Ovary (tissue), 9 donors: Measurements from ENCODE around the gene TMEM86B. TPM values are rescaled to one million over a fixed set of nuclear protein-coding genes. Genes with fewer than 3 reads are reported as not detected.

ENCODE experiments used
- DNase-seq, 5 donors: peaks; one replicate each; pipeline ENCODE4 v3.0.0-alpha.2; 2019 to 2020
- H3K27ac ChIP-seq, 2 donors: fragments of 200-600 bp; one replicate each; pipeline versions ENCODE4 v1.5.1 to v1.8.0; 2019 to 2022
- H3K27me3 ChIP-seq: fragments of 200-600 bp; one replicate; pipeline ENCODE4 v1.8.0; 2022
- H3K36me3 ChIP-seq: fragments of 200-600 bp; sonication (generic); one replicate; pipeline ENCODE4 v1.5.1; 2019
- H3K4me1 ChIP-seq: one replicate; pipeline ENCODE4 v1.8.1; 2013; ENCODE audit warnings: mild to moderate bottlenecking, moderate library complexity; ENCODE audit not compliant: insufficient read depth
- H3K4me3 ChIP-seq: fragments of 200-600 bp; sonication (generic); one replicate; pipeline ENCODE4 v1.5.1; 2017
- H3K9me3 ChIP-seq, 2 donors: fragments of 200-600 bp in 1 of 2; sonication (generic) in 1 of 2; one replicate each; pipeline versions ENCODE4 v1.5.1 to v1.8.1; 2013 to 2019; ENCODE audit warnings: mild to moderate bottlenecking in 1 of 2, moderate library complexity in 1 of 2
- EP300 ChIP-seq: sonication (generic); formaldehyde crosslinking; IDR thresholded peaks from one replicate; pipeline ENCODE4 v1.6.1; 2017; ENCODE audit warnings: antibody characterized with exemption
- POLR2A ChIP-seq: fragments of 450-650 bp; IDR thresholded peaks from one replicate; pipeline ENCODE4 v1.6.1; 2017; ENCODE audit warnings: antibody characterized with exemption, mild to moderate bottlenecking, moderate library complexity
- WGBS, 3 donors: extraction: QIAGEN DNeasy Blood & Tissue Kit in 1 of 3; methylation state at CpG; one replicate each; pipeline versions ENCODE4 v1.1.5 to v1.1.7; 2013 to 2017; 5-methylcytosine and 5-hydroxymethylcytosine counted together
- intact Hi-C, 4 donors: fragments of 100-400 bp; cut with DNase I; formaldehyde crosslinking; loops; one replicate each; pipeline versions ENCODE4 v1.11.0 to v1.15.1; 2022 to 2023
- polyA plus RNA-seq, 2 donors: library from polyadenylated mRNA; stranded (reverse); fragments of 200-250 nt in 1 of 2; fragments of 350-450 nt in 1 of 2; fragmentation: Illumina TruSeq in 1 of 2; extraction: RNeasy Lipid Tissue Mini Kit (QIAGEN cat#74804) in 1 of 2; gene quantifications; one replicate each; pipeline ENCODE4 v1.2.3, GENCODE V29; 2013 to 2014
- total RNA-seq, 7 donors: library from RNA; depleted of rRNA in 2 of 7; stranded (reverse); fragments of >200 nt in 2 of 7; fragmentation: NEBNext Ultra II Directional in 3 of 7; extraction: Animal tissue kit (Norgen Biotek cat#: 25700) in 3 of 7; gene quantifications; one replicate each; pipeline versions ENCODE4 v1.1.0 to v1.2.4, GENCODE V29; 2016 to 2023
- TF ChIP-seq, protein P1 (sequence below), 3 donors: fragments of 450-650 bp in 2 of 3; fragments of 200-600 bp in 1 of 3; IDR thresholded peaks; one replicate each; pipeline versions ENCODE4 v1.5.1 to v1.8.0; 2016 to 2022; ENCODE audit warnings: antibody characterized with exemption in 3 of 3, mild to moderate bottlenecking in 1 of 3
- donor health status: DM: no; HTN: no; CAD: no; lungs with moderate emphysema.
- donor health status: DM: no; HTN: no; CAD: no.
- donor health status: Bipolar disorder and iron deficiency.
- donor health status: DM: yes; HTN: yes; CAD: no.
- donor health status: DM: no; HTN: no; CAD: no.
- donor health status: DM: yes; HTN: yes; CAD: no.

TMEM86B gene
- total and polyA plus RNA-seq, 9 donors: 2.6 to 4.9 (median 3.4) TPM; not detected in 1

DNA sequence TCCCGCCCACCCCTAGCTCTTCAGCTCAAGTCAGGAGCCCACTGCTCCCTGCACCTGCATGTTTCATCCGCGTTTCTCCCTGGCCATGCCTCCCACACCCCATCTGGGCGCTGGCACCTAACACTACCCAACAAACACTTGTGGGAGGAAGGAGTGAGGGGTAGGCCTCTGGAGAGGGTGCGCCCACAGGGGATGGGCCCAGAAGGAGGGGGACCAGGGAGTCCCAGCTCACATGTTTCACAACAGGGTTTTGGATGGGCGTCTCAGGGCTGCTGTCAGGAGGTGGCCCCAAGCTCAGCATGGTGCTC lies 12.1 kb upstream of the TMEM86B start:
- intact Hi-C loops: no loop called here
- Histone ChIP-seq H3K36me3 (no peaks in the 10 kb centered on the region), H3K27me3 (no peaks in the 10 kb centered on the region), H3K9me3 (no peaks in the 10 kb centered on the region), H3K27ac (no peak overlapping the region), H3K4me3 (no peak overlapping the region), H3K4me1 (no peaks in the 10 kb centered on the region)
- TF ChIP-seq, protein P1, sequence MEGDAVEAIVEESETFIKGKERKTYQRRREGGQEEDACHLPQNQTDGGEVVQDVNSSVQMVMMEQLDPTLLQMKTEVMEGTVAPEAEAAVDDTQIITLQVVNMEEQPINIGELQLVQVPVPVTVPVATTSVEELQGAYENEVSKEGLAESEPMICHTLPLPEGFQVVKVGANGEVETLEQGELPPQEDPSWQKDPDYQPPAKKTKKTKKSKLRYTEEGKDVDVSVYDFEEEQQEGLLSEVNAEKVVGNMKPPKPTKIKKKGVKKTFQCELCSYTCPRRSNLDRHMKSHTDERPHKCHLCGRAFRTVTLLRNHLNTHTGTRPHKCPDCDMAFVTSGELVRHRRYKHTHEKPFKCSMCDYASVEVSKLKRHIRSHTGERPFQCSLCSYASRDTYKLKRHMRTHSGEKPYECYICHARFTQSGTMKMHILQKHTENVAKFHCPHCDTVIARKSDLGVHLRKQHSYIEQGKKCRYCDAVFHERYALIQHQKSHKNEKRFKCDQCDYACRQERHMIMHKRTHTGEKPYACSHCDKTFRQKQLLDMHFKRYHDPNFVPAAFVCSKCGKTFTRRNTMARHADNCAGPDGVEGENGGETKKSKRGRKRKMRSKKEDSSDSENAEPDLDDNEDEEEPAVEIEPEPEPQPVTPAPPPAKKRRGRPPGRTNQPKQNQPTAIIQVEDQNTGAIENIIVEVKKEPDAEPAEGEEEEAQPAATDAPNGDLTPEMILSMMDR (IDR thresholded peaks at IDR 0.05): no peak
- TF ChIP-seq EP300 (no peak), POLR2A (no peak)
- WGBS, 3 donors: 87 to 94% (median 89%) methylated on average over 6 of the region's 6 CpGs
- DNase-seq: no peak

DNA sequence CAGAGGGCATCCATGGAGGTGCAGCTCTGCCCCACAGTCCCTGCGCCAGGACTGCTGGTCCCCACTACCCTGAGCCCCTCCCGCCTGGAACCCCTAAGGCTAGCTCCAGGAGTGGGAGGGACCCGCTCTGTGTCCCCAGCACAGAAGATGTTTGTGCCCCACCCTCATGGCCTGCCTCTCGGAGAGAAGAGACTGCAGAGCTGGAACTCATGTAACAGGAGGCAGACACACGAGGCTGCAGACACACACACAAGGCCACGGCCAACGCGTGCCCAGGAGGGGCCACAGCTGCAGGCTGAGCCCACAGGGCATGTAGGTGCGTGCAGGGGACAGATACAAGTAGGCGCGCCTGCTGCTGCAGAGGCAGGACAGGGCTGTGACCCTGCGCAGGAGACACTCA lies 10.4 kb upstream of the TMEM86B start:
- intact Hi-C loops: no loop called here
- DNase-seq: no peak
- H3K4me1 ChIP-seq: no peaks in the 10 kb centered on the region
- H3K36me3 ChIP-seq: no peaks in the 10 kb centered on the region
- 87 to 95% (median 94%) methylated on average over 12 of the region's 12 CpGs for WGBS, 3 donors
- no peaks in the 10 kb centered on the region for H3K9me3 ChIP-seq
- H3K4me3 ChIP-seq: no peak overlapping the region
- no peak overlapping the region for H3K27ac ChIP-seq
- no peaks in the 10 kb centered on the region for H3K27me3 ChIP-seq
- no peak for TF ChIP-seq EP300
- TF ChIP-seq, protein P1 (IDR thresholded peaks at IDR 0.05): no peak
- TF ChIP-seq POLR2A: no peak

- H3K9me3 ChIP-seq: no peaks in the 10 kb centered on the region
- H3K36me3 ChIP-seq: no peaks in the 10 kb centered on the region
- intact Hi-C loops: no loop called here
- DNase-seq: no peak
- H3K4me3 ChIP-seq: no peak overlapping the region
- no peak for TF ChIP-seq POLR2A
- TF ChIP-seq, protein P1 (IDR thresholded peaks at IDR 0.05): no peak
- TF ChIP-seq EP300: no peak
- H3K27me3 ChIP-seq: no peaks in the 10 kb centered on the region
- 87 to 93% (median 90%) methylated on average over 8 of the region's 8 CpGs for WGBS, 3 donors
- H3K4me1 ChIP-seq: no peaks in the 10 kb centered on the region
- H3K27ac ChIP-seq: no peak overlapping the region
Measured at GRCh38 chr19:55238030-55238429, 9.5 kb upstream of the TMEM86B start.

GRCh38 chr19:55232986-55233385 lies 4.4 kb upstream of the TMEM86B start:
- no peaks in the 10 kb centered on the region for H3K4me1 ChIP-seq
- H3K27ac ChIP-seq: no peak overlapping the region
- 82 to 88% (median 87%) methylated on average over 5 of the region's 5 CpGs for WGBS, 3 donors
- intact Hi-C loops: no loop called here
- H3K9me3 ChIP-seq: no peaks in the 10 kb centered on the region
- TF ChIP-seq EP300 (no peak), POLR2A (no peak)
- TF ChIP-seq, protein P1 (IDR thresholded peaks at IDR 0.05): no peak
- H3K36me3 ChIP-seq: no peaks in the 10 kb centered on the region
- H3K27me3 ChIP-seq: no peaks in the 10 kb centered on the region
- no peak for DNase-seq
- H3K4me3 ChIP-seq: no peak overlapping the region

- H3K27me3 ChIP-seq: no peaks in the 10 kb centered on the region
- H3K4me1 ChIP-seq: no peaks in the 10 kb centered on the region
- intact Hi-C loops: no loop called here
- TF ChIP-seq POLR2A (no peak), EP300 (no peak)
- TF ChIP-seq, protein P1 (IDR thresholded peaks at IDR 0.05): no peak
- H3K9me3 ChIP-seq: no peaks in the 10 kb centered on the region
- no peaks in the 10 kb centered on the region for H3K36me3 ChIP-seq
- no peak overlapping the region for H3K27ac ChIP-seq
- WGBS, 3 donors: 83 to 86% (median 85%) methylated on average over 12 of the region's 12 CpGs
- no peak overlapping the region for H3K4me3 ChIP-seq
- DNase-seq: no peak
Measured at GRCh38 chr19:55232286-55232602, 3.7 kb upstream of the TMEM86B start.
